Measurements from ENCODE around the gene RAN. TPM values are rescaled to one million over a fixed set of nuclear protein-coding genes. Genes with fewer than 3 reads are reported as not detected.

Gene RAN
- total RNA-seq, 1 experiment from 2014 or later = 1,968 TPM

GRCh38 chr12:130919086-130919485 lies 47.2 kb downstream of the RAN start:
- H2BK120ac ChIP-seq (ENCODE audit: low read depth, low read length, poor library complexity, severe bottlenecking) = no peak overlapping the region
- Mint-ChIP-seq H3K27me3 (ENCODE audit: low read depth) (peaks cover 31% of the 10 kb centered on the region), H3K27ac (no peak overlapping the region), H3K4me3 (no peak overlapping the region), H3K36me3 (ENCODE audit: insufficient read depth in 1 of 3, low read depth in 3 of 3) (no peaks in the 10 kb centered on the region; a peak in 1 of 7 replicates), H3K4me1 (peaks cover 10 to 12% of the 10 kb centered on the region in 2 experiments), H3K9me3 (peaks cover 4% of the 10 kb centered on the region in 2 experiments)
- H2BK5ac ChIP-seq (ENCODE audit: insufficient read length, low read length) = no peak overlapping the region
- TF ChIP-seq CTCF (conservative IDR thresholded peaks at IDR 0.05) = no peak
- no peak overlapping the region for H3K14ac ChIP-seq (ENCODE audit: insufficient read depth, low read length)
- H3K4me2 ChIP-seq (ENCODE audit: insufficient read depth, insufficient read length, low read length) = no peak overlapping the region
- no peak overlapping the region for H3K18ac ChIP-seq (ENCODE audit: insufficient read length, low read depth, low read length)
- no peak overlapping the region for H3K23ac ChIP-seq (ENCODE audit: insufficient read length, low read depth, low read length)
- no peak overlapping the region for H3K4ac ChIP-seq (ENCODE audit: low read depth, low read length)
- H2BK20ac ChIP-seq (ENCODE audit: low read depth, low read length, poor library complexity, severe bottlenecking) = no peak overlapping the region
- WGBS (ENCODE audit: extremely low coverage, insufficient read length, low lambda C conversion rate) = no CpG with 5 or more reads among the region's 1 CpG
- H4K5ac ChIP-seq (ENCODE audit: insufficient read length, low read depth, low read length) = no peak overlapping the region
- H4K91ac ChIP-seq (ENCODE audit: insufficient read length, low read depth, low read length) = no peak overlapping the region
- H2AK5ac ChIP-seq (ENCODE audit: insufficient read length, low read length) = no peak overlapping the region
- no peak overlapping the region for H3T11ph ChIP-seq (ENCODE audit: low read length)
- no peaks in the 10 kb centered on the region for H3K9me3 ChIP-seq (ENCODE audit: control insufficient read depth, low read depth, low read length)
- H3K9ac ChIP-seq (ENCODE audit: extremely low read depth, insufficient read length, low read length) = no peak overlapping the region
- no peaks in the 10 kb centered on the region for H3K23me2 ChIP-seq (ENCODE audit: insufficient read length, low read depth, low read length, poor library complexity, severe bottlenecking)
- no peaks in the 10 kb centered on the region for H3K79me1 ChIP-seq (ENCODE audit: insufficient read depth, low read depth, low read length, poor library complexity, severe bottlenecking)
- DNase-seq = no peak
- no peak overlapping the region for H4K8ac ChIP-seq (replicated peaks; ENCODE audit: insufficient read length, low read depth, low read length)
- H3K27me3 ChIP-seq (ENCODE audit: insufficient read depth, low read length) = no peaks in the 10 kb centered on the region
- no peak overlapping the region for H2BK15ac ChIP-seq (ENCODE audit: low read depth, low read length)
- H2BK12ac ChIP-seq (ENCODE audit: insufficient read length, low read depth, low read length) = no peak overlapping the region
- no peak overlapping the region for H2AFZ ChIP-seq (ENCODE audit: low read length)
- peaks cover 2% of the 10 kb centered on the region; the same call in 1 of the 2 replicates for H3K4me1 ChIP-seq (ENCODE audit: insufficient read depth, low read length)
- H3K56ac ChIP-seq (ENCODE audit: insufficient read length, low read depth, low read length) = no peak overlapping the region
- H4K20me1 ChIP-seq (ENCODE audit: control insufficient read depth, insufficient read depth, insufficient read length) = no peaks in the 10 kb centered on the region
- H3K79me2 ChIP-seq (ENCODE audit: insufficient read depth, low read length) = no peaks in the 10 kb centered on the region
- H3K27ac ChIP-seq (ENCODE audit: insufficient read length, low read depth, low read length) = no peak overlapping the region
